ENCODE measurements around the gene DCAF11.

DCAF11 gene

DNA sequence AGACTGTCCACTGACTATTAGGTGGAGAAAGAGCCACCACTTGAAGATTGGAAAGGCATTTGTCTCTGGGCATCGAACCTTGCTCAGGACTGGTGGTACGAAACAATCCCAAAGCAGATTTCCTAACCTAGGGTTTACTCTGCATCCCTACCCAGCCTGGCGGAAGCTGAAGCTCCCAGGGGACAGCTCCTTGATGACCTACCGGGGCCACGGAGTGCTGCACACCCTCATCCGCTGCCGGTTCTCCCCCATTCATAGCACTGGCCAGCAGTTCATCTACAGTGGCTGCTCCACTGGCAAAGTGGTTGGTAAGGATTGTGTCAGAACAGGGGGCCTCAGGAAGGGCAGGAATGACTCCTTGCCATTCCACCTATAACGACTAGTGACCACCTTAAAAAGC, 6.6 kb downstream of the DCAF11 start:
- no peak for DNase-seq (ENCODE audit: low read depth, low spot score)

DNA sequence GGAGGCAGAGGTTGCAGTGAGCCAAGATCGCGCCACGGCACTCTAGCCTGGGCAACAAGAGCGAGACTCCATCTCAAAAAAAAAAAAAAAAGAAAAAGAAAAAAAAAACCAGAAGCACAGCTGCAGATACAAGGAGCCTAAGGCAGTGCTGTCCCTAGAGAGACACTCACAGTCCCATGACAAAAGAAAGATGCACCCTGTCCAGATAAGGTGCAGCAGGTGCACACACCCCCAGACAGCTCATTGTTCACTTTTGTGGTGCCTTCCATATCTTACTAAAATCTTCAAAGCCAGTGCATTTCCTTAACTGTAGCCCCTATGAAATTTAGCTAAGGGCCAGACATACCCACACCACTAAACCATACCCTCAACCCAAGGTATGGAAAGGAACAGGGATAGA, 7.8 kb downstream of the DCAF11 start:
- no peak for DNase-seq (ENCODE audit: low read depth, low spot score)

GRCh38 chr14:24122898-24123297, 8.3 kb downstream of the DCAF11 start:
- DNase-seq (ENCODE audit: low read depth, low spot score): no peak

DNA sequence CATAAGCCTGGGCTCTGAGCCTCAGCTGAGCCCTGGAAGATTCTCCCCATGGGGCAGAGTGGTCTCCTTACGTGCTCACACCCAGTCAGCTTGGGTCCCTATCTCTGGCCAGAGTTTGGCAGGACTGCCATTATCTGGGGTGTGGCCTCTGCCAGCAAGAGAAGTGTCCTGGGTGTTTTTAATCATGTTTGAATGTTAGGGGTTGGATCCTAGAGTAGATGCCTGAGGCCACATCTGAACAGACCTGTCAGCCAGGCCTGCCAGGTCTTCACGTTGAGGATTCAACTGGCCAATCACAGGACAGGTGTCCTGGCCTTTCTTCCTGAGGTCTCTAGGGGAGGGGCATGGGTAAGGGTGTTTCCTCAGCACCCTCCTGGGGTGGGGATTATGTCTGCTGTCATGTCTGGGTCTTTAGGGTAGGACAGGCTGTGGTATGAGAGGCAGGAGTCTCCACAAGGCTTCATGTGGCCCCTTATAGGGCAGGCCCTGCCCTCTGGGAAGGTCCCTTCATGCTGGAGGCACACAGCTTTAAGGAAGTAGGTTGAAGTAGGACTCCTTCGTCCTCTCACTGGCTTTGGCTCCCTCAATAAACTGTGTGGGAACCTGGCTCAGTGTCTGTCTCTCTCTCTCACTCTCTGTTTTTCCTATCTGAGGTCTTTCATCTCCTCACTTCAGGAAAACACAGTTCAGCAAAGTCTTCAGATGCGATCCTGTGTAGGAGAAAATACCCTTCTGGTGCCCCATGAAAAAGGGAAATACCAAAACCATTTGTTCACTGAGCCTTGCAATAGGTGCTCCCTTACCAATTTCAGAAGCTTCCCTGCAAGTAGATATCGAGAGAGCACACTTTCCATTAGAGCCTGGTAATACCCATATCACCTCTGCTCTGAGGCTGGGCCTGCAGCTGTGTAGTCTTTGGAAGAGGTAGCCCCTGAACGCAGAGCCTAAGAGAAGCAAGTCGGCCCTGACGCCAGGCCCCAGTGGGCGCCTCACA, 9.1 kb downstream of the DCAF11 start:
- no peak for DNase-seq (ENCODE audit: low read depth, low spot score)

GRCh38 chr14:24126939-24127338, 12.4 kb downstream of the DCAF11 start:
- DNase-seq (ENCODE audit: low read depth, low spot score): no peak

GRCh38 chr14:24127673-24128072, 13.1 kb downstream of the DCAF11 start:
- no peak for DNase-seq (ENCODE audit: low read depth, low spot score)

DNA sequence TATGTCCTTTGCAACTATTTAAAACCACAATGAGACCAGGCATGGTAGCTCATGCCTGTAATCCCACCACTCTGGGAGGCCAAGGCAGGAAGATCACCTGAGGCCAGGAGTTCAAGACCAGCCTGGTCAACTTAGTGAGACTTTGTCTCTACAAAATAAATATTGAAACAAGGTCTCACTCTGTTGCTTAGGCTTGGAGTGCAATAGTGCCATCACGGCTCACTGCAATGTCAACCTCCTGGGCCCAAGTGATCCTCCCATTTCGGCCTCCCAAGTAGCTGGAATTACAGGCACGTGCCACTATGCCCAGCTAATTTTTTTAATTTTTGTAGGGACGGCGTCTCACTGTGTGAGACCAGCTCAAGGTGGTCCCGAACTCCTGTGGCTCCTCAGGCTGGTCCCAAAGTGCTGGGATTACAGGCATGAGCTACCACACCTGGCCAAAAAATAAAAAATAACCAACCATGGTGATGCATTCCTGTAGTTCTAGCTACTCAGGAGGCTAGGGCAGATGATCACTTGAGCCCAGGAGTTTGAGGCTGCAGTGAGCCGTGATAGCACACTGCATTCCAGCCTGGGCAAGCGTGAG, 14.9 kb downstream of the DCAF11 start:
- no peak for DNase-seq (ENCODE audit: low read depth, low spot score)

DNA sequence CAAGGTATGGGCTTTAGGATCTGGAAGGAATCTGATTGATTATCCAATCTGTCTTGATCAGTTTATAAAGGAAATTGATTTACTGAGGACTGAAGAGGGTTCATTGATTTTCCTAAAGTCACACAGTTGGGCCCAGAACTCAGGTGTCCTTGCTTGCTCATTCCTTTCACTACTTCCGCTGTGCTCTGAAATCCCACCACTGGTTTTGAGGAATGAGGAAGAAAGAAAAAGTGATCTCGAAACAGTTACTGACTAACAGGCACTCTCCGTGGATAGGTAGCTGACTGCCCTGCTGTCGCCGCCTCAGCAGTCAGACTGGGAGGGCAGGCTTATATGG, 15.8 kb downstream of the DCAF11 start, which contains the start of gene FITM1:
Gene FITM1, plus strand, starts transcription at position 280 of the 337 bp plus-strand sequence. CDS start 905 bp downstream, outside the sequence.
- DNase-seq (ENCODE audit: low read depth, low spot score): no peak

DNA sequence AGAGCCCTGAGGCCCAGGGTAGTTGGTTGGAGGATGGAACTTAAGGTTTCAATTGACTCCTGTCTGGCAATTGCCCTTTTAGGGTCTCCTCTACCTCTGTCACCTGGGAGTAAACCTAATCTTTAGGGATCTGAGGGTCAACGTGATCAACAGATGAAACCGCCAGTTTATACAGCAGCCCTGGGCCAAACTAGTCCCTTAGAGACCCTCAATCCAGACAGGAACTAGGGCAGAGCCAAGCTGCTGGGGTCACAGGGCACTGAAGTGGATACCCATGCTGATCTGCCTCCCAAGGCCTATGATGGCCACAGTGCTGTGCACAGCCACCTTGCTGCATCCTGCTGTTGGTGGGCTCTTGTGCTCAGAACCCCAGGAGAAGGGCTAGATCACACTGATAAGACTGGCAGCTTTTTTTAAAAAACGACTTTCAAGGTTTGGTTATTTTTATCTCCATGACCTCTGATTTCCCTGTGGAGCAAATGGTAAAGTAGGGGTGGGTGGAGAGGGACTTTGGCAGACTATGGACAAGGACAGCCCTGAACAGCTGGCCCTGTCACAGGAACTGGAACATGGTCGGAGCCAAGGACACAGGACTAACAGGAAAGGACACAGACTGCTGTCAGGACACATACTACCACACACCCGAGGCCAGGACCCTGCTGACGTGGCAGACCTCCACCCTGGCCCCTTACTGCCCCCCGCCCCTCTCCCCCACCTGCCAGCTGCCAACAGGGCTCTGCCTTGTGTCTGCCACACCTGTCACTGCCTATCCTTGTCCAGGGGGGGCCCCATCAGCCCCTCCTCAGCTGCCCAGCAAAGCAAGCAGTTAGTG, 16.4 kb downstream of the DCAF11 start:
- no peak for DNase-seq (ENCODE audit: low read depth, low spot score)

DNA sequence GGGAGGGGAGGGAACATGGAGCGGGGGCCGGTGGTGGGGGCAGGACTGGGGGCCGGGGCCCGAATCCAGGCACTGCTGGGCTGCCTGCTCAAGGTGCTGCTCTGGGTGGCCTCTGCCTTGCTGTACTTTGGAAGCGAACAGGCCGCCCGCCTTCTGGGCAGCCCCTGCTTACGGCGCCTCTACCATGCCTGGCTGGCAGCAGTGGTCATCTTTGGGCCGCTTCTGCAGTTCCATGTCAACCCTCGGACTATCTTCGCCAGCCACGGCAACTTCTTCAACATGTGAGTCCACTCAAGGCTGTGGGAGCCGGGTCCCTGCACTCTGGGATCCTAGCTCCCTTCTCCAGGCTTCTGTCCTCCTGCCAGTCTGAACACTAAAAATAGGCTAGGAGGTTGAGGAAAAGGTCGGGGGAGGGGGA, 17.0 kb downstream of the DCAF11 start:
- DNase-seq (ENCODE audit: low read depth, low spot score): no peak

GRCh38 chr14:24132061-24132685, 17.6 kb downstream of the DCAF11 start:
- DNase-seq (ENCODE audit: low read depth, low spot score): no peak

- no peak for DNase-seq (ENCODE audit: low read depth, low spot score)
Measured at GRCh38 chr14:24132976-24133375, 18.4 kb downstream of the DCAF11 start.

DNA sequence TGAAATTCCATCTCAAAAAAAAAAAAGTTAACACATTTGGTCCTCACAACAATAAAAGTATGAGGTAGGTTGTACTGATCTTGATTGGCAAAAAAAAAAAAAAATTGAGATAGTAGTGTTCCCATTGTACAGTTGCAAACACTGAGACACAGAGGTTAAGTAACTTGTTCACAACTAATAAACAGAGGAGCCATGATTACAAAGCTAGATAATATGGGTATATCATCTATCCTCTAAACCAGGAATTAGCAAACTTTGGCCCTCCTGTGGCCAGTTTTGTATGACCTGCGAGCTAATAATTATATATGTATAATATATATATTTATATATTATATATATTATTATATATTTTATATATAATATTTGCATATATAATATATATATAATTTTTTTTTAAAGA, 19.2 kb downstream of the DCAF11 start:
- no peak for DNase-seq (ENCODE audit: low read depth, low spot score)

- no peak for DNase-seq (ENCODE audit: low read depth, low spot score)
Measured at GRCh38 chr14:24135584-24135833, 20.9 kb downstream of the DCAF11 start.

DNA sequence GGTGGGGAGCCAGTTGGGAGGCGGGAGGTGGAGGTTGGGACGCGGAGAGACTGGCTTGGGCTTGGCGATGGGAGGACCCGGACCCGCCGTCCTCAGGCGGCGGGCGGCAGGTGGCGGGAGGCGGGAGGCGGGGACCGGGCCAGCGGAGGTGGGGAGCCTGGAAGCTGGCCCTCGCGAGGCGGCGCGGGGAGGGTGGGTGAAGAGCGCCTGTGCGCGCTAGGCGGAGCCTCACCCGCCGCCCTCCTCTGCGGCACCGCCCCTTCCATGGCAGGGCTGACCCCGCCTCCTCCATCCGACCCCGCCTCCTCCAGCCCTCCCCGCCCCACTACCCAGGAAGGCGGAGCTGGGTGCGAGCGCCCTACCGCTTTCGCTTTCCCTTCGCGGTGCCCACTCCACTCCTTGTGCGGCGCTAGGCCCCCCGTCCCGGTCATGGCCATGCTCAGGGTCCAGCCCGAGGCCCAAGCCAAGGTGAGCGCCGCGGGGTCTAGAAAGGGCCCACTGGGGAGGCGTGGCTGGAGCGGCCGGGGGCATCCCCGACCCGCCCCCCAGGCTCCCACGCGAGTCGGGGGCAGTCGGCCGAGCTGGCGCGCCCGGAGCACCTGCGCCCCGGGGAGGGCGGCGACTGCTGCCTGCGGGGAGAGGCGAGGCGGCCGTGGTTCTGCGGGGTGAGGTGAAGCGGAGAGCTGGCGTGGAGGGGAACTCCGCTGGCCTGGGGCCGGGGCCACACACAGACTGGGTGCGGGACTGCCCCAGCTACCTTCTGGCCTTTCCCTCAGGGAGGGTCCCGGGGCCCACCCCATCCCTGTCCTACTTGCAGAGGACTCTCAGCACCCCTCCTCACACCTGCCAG, 21.5 kb downstream of the DCAF11 start, which contains the start of gene PSME1:
Gene PSME1, plus strand, starts transcription at position 361 of the 850 bp plus-strand sequence. Its CDS starts 69 bp downstream, at position 430.
- DNase-seq (ENCODE audit: low read depth, low spot score): peak; percentile 71

DNA sequence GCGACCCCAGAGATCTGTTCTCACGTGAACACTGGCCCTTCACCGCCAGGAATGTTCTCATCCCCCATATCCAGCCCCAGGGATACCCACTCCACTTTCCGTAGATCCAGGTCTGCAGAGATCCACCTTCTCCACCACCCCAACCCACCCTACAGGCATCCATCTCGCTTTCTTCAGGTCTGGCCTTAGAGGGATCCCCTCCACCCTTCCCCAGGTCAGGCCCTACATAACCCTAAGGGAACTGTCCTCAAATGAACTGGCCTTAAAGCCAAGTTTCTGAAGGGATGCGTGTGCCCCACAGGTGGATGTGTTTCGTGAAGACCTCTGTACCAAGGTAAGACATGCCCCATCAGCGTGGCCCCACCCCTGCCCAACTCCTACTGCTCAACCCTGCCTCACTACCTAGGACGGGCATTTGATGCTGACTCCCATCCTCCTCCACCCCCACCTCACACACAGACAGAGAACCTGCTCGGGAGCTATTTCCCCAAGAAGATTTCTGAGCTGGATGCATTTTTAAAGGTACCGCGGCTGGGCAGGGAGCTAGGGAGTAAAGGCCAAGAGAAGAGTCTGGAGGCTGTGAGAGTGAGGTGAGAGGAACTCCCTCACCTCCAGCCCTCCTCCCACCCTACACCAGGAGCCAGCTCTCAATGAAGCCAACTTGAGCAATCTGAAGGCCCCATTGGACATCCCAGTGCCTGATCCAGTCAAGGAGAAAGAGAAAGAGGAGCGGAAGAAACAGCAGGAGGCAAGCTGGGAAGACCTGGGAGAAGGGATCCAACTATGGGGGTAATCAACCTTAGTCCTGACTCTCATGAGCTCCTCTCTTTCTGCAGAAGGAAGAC, 22.3 kb downstream of the DCAF11 start:
- no peak for DNase-seq (ENCODE audit: low read depth, low spot score)

GRCh38 chr14:24137529-24138395, 23.2 kb downstream of the DCAF11 start:
- DNase-seq (ENCODE audit: low read depth, low spot score): no peak

- no peak for DNase-seq (ENCODE audit: low read depth, low spot score)
Measured at GRCh38 chr14:24138396-24139271, 24.1 kb downstream of the DCAF11 start.

All from brain pericyte (primary cell).